ENCODE data around the gene RGMA.
"Not testable (repeated sequence)": the region's sequence is repeated elsewhere in the genome, so short reads cannot be mapped to it uniquely, and the experiment has no call there.

DNA sequence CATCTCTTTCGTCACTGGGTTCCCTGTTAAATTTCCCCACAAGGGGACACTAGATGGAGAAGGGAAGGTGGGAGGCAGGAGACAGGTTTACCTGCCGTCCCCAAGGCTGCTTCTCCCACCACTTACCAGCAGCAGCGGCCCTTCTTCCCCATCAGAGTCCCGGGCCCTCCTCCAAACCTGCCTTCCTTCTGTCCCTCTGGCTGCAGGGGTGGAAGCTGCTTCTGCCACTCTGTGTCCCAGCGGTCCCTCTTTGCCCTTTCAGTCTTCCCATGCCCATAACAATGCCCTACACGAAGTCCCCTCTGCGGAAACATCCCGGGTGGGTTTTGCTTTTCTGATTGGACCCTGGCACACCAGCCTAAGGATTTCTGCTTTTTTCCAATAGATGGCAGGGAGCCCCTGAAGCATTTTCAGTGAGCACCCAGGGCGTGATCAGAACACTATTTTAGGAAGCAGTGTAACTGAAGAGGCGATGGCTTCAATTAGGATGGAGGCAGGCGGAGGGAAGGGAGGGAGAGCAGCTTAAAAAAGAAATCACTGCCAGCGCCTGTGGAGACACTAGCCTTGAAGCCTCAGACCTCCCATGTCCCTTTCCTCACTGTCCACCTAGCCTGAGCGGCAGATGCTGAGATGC, 26.3 kb downstream of the RGMA start:
- TF ChIP-seq, protein P1, sequence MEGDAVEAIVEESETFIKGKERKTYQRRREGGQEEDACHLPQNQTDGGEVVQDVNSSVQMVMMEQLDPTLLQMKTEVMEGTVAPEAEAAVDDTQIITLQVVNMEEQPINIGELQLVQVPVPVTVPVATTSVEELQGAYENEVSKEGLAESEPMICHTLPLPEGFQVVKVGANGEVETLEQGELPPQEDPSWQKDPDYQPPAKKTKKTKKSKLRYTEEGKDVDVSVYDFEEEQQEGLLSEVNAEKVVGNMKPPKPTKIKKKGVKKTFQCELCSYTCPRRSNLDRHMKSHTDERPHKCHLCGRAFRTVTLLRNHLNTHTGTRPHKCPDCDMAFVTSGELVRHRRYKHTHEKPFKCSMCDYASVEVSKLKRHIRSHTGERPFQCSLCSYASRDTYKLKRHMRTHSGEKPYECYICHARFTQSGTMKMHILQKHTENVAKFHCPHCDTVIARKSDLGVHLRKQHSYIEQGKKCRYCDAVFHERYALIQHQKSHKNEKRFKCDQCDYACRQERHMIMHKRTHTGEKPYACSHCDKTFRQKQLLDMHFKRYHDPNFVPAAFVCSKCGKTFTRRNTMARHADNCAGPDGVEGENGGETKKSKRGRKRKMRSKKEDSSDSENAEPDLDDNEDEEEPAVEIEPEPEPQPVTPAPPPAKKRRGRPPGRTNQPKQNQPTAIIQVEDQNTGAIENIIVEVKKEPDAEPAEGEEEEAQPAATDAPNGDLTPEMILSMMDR (IDR thresholded peaks at IDR 0.05; ENCODE audit: poor library complexity): not testable (repeated sequence)
- TF ChIP-seq EZH2 (IDR thresholded peaks at IDR 0.05; ENCODE audit: borderline replicate concordance); EZH2phosphoT487 (IDR thresholded peaks at IDR 0.05; ENCODE audit: low read depth, severe bottlenecking, unreplicated experiment): not testable (repeated sequence)
